GM21717 (cell line): Measurements from ENCODE around the gene SLC25A47.
"Not testable (repeated sequence)": the region's sequence is repeated elsewhere in the genome, so short reads cannot be mapped to it uniquely, and the experiment has no call there.

Source experiments
- ATAC-seq: cut with Tn5 transposase; IDR thresholded peaks from one replicate; pipeline ENCODE4 v1.9.1; 2021; ENCODE audit warnings: mild to moderate bottlenecking, moderate library complexity; ENCODE audit not compliant: unreplicated experiment

Gene SLC25A47

GRCh38 chr14:100323121-100323941, at the start of gene SLC25A47:
Gene SLC25A47, plus strand, starts transcription at chr14:100323339. Its CDS starts 76 bp downstream, at chr14:100323415.
- ATAC-seq: no peak

DNA sequence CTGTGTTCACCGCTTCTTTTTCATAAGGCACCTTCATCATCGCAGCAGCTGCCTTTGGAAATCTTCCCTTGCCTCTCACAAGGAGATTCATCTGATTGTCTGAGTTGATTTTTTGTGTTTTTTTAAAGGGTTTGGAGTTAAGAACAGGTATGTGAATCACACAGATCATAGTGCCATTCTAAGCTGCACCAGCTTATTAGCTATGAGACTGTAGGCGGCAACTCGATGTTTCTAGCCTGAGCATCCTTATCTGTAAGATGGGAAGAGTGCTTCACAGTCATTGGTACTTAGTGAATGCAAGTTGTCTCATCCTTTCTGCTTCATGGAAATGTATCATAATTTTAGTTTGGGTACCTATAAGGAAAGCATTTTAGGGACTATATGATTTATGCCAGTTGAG, 48.9 kb upstream of the SLC25A47 start:
- ATAC-seq: no peak

GRCh38 chr14:100275214-100275613, 47.9 kb upstream of the SLC25A47 start:
- ATAC-seq: no peak

- no peak for ATAC-seq
These were observed 44.4 kb upstream of the SLC25A47 start for GRCh38 chr14:100278702-100279101.

- ATAC-seq: no peak
These were observed 44.0 kb upstream of the SLC25A47 start for GRCh38 chr14:100279133-100279532.

DNA sequence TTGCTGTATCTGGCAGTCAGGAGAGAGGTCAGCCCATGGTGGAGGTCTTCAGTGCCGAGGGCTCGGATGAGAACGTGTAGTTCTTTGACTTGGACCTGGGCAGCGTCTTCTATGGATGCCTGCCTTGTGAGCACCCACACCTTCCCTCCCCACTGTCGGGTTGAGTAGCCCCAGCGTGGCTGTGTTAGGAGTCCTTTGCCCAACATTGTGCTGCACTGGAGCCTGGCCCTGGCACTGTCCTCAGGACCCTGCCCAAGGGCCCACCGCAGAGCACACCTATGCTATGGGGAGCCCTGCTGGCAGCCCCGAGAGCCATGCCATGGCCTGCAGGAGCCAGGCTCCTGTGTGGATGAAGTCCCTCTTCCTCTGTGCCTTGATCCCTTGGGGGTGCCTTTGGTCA, 43.6 kb upstream of the SLC25A47 start:
- ATAC-seq: no peak

DNA sequence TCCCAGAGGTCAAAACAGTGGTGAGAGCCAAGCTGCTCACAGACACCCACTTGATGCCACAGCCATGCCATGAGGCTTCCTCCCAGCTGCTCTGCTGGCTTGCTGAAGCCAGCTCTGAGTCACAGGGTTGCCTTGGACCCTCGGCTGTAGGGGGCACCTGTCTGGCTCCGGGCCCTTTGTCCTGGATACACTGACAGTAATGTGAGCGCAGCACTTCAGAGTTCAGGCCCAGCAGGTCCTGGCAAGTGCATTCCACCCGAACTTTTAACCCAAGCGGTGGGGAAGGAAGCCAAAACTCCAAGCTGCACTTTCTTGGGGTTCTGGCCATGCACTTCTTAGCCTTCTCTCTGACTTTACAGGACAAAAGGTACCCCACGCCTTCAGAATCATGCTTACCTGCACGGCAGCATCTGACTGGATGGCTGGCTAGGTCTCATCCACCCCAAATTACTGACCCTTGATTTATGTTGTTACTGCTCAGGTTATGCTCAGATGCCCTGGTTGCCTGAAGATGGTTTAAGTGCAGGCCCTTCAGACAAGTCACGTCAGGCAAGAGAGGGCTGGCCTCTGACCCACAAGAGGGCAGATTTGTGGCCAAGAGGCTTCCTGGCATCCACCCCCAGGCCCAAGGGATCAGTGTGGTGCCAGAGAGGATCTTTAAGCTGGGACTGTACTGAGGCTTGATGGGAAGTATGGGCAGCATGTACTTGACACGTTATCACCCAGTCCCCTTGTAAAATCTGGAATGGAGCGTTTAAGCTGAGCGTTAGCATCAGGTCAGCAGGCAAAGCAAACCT, 41.7 kb upstream of the SLC25A47 start:
- ATAC-seq: no peak

GRCh38 chr14:100282083-100282350, 41.1 kb upstream of the SLC25A47 start:
- ATAC-seq: no peak

DNA sequence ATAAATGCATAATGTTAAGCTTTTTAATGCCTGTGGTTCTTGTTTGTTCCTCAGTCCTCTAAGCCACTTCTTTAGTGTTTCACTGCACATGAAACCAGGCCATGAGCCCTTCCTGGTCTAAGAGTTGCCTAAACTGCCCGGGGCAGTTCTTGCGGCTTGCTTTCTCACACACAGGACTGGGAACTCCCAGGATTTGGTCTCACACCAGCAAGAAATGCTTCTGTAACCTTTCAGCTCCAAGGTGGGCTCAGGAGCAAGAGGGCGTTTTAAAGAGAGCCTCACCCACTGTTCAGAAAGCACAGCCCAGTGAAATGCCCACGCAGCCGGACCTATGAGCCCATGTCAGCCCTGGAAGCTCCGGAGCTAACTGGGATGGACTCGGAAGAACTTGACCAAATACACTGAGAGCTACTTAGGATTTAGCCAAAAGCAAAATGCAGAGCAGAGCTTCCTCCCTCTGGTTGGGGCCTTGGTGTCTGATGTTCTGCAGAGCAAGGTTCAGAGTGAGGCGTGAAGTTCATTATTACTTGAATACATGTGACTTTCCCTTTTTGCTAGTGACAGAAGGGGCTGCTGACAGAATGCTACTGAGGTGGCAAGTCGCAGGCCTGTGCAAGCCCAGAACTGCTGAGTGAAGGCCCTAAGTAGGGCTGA, 40.2 kb upstream of the SLC25A47 start:
- no peak for ATAC-seq

GRCh38 chr14:100283436-100283835, 39.7 kb upstream of the SLC25A47 start:
- ATAC-seq: not testable (repeated sequence)

GRCh38 chr14:100283984-100284881, 38.9 kb upstream of the SLC25A47 start:
- ATAC-seq: no peak

DNA sequence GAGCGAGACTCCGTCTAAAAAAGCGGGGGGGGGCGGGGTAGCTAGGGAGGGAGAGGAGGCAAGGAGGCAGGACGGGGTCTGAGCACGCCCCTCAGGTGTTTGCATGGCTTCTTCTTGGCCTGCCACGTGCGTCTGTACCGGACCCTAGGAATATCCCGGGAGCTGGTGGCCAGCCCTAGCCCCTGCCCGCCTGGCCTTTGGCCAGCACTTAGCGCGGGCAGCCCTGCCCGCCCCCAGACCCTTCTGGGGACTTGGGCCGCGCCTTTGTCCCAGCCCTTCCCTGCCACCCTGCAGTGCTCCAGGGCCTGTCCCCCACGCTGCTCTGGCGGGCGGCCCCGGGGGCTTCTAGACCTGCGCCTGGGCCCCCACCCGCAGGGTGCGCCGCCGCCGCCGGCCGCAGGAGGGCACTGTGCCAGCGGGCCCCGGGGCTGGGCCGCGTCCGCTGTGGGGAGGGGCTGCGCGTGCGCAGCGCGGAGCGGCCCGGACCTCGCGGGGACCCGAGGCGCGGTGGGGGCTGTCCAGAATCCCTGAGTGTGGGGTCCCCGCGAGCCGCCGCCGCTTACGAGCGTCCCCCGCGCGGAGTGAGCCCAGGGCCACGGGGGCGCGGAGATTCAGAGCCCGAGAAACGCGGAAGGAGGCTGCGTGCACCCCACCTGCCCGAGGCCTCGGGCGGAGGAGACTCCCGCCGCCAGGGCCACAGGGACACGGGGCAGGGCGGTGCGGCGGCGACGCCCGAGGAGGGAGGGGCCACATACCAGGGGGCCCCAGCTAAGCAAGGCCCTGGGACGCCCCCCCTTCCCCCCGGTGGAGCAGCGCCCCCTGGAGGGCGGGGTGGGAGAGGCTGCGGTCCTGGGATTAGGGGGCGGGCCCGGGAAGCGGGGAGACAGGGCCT, 37.9 kb upstream of the SLC25A47 start:
- ATAC-seq: peak; percentile 81

- no peak for ATAC-seq
These were observed 37.2 kb upstream of the SLC25A47 start for GRCh38 chr14:100285913-100286400.

GRCh38 chr14:100286484-100287191, 36.5 kb upstream of the SLC25A47 start:
- ATAC-seq: no peak

DNA sequence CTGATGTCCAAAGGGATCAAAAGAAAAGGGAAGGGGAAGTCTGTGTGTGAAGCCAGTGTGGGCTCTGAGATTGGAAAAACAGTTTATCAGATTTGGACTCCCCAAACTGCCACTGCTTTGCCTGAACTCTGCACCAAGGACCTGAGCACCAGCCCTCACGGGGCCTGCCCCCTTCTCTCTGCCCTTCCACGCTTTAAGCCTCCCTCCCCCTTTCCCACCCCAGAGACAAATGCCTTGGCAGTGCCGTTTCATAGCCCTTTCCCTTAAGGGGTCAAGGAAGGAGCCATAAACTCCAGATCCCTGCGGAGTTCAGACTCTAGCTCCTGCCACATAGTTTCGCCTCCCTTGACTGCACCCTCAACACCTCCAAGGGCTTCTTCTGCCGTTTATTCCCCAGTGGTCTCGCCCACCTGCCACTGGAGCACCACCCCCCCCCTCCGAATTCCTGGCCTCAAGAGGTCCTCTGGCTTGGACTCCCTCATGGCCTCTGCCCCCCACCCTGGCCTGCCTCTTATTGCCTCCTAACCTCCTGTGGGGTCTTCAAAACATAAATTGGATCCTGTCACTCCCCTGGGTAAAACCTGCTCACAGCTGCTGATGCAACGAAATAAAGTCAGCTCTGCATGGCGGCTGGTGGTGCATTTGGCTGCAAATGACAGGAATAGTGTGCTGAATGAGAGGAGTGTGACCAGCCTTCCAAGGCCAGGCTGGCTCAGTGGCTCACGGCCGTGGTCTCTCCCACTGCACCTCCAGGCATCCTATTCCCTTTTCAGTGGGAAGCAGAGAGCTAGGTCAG, 35.7 kb upstream of the SLC25A47 start:
- ATAC-seq: no peak

GRCh38 chr14:100287998-100288295, 35.2 kb upstream of the SLC25A47 start:
- ATAC-seq: not testable (repeated sequence)

DNA sequence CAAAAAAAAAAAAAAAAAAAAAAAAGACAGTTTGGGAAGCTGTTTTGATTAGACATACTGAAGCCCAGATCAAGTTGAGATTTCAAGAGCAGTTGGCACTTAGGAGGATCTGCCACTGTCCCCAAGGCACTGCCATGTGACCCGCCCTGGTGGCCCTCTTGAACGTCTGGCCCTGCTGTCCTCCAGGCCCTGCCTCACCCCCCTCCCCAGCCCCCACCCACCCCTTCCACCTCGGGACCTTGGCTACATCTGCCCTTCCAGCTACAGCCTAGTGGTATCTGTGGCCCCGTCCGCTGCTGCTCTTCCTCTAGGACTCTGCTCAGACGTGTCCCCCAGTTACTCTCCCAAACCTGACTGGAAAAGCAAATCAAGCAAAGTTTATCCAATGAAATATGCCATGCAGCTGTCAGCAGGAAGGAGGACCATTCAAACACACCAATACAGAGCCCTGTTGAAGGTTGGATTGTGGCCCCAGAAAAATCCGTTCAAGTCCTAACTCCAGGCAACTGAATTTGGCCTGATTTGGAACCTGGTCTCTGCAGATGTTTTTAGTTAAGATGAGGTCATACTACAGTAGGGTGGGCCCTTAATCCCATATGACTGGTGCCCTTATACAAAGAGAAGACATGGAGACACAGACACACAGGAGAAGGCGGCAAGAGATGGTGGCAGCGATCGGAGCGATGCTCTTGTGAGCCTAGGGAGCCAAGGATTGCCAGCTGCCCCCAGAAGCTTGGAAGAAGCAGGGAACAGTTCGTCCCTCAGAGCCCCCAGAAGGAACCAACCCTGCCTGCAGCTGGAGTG, 34.6 kb upstream of the SLC25A47 start:
- ATAC-seq: no peak
